GM12864 (cell line): Measurements from ENCODE around the gene FBXL7.

Source experiments
- DNase-seq: peaks from one replicate; pipeline ENCODE4 v3.0.0-alpha.2; 2011; ENCODE audit warnings: low read depth
- H3K4me3 ChIP-seq: 2 replicates; pipeline ENCODE4 v1.5.1; 2011; ENCODE audit warnings: mild to moderate bottlenecking, low read depth, low read length, control low read depth
- TF ChIP-seq, protein P1 (sequence below): IDR thresholded peaks from 2 replicates; pipeline ENCODE4 v1.5.1; 2011; ENCODE audit warnings: low read depth, mild to moderate bottlenecking, moderate library complexity, low read length, control low read depth, inconsistent platforms; ENCODE audit errors: missing control alignments

Gene FBXL7

DNA sequence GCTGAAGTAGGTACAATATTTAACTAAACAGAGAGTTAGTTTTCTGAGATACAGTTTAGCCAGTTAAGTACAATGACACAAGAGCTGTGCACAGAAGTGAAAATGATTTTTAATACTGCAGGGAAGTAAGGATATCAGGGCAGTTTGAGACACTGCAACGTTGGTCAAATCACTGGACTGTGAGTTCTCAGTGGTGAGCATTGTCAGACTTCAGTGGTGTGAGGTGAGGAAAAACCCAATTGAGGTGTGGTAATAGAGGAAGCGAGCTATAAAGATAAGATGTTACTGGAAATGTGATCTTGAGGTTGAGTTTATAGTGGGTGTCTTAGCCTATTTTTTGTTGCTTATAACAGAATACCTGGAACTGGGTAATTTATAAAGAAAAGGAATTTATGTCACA, 12.8 kb upstream of the FBXL7 start:
- no peak overlapping the region for H3K4me3 ChIP-seq
- DNase-seq: no peak
- TF ChIP-seq, protein P1, sequence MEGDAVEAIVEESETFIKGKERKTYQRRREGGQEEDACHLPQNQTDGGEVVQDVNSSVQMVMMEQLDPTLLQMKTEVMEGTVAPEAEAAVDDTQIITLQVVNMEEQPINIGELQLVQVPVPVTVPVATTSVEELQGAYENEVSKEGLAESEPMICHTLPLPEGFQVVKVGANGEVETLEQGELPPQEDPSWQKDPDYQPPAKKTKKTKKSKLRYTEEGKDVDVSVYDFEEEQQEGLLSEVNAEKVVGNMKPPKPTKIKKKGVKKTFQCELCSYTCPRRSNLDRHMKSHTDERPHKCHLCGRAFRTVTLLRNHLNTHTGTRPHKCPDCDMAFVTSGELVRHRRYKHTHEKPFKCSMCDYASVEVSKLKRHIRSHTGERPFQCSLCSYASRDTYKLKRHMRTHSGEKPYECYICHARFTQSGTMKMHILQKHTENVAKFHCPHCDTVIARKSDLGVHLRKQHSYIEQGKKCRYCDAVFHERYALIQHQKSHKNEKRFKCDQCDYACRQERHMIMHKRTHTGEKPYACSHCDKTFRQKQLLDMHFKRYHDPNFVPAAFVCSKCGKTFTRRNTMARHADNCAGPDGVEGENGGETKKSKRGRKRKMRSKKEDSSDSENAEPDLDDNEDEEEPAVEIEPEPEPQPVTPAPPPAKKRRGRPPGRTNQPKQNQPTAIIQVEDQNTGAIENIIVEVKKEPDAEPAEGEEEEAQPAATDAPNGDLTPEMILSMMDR: no peak

DNA sequence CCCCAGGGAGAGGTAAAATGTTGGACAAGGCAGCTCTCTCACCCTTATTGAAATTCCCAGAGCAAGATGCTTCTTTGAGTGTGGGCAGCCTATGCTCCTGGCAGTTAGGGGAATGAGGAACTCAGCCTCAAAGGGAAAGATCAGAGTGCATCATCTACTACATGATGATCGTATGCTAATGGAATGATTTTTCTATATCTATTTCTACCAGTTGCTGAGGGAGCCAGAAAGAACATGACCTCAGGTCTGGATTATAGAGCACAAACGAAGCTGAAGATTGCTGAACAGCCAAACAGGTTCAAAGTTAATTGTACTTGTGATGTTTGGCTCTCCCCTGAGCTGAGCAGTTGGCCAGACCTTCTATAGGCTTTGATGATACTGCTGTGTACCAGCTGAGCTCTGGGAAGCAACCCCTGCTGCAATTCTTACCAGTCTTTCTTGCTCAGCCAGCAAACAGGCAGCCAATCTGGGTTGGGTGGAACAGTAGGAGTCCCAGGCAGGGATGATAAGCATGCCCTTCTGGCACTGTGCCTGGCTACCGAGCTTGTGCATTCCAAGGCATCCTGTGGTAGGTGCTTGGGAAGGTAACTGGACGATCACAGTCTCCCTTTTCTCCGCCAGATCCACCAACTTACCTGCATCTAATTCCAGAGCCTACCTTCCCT, 10.3 kb upstream of the FBXL7 start:
- DNase-seq: no peak
- TF ChIP-seq, protein P1: no peak

GRCh38 chr5:15492545-15492944, 7.4 kb upstream of the FBXL7 start:
- no peak for DNase-seq
- H3K4me3 ChIP-seq: no peak overlapping the region
- TF ChIP-seq, protein P1: no peak

More for the DNA sequence above, 10.3 kb upstream of the FBXL7 start:
- H3K4me3 ChIP-seq: no peak overlapping the region

- no peak overlapping the region for H3K4me3 ChIP-seq
- TF ChIP-seq, protein P1: no peak
- DNase-seq: no peak
These were observed 6.5 kb upstream of the FBXL7 start for GRCh38 chr5:15493501-15493900.

- no peak overlapping the region for H3K4me3 ChIP-seq
- DNase-seq: no peak
- TF ChIP-seq, protein P1: no peak
These were observed 5.0 kb upstream of the FBXL7 start for GRCh38 chr5:15495026-15495425.

GRCh38 chr5:15496886-15497285, 3.1 kb upstream of the FBXL7 start:
- no peak overlapping the region for H3K4me3 ChIP-seq
- DNase-seq: no peak
- TF ChIP-seq, protein P1: no peak

DNA sequence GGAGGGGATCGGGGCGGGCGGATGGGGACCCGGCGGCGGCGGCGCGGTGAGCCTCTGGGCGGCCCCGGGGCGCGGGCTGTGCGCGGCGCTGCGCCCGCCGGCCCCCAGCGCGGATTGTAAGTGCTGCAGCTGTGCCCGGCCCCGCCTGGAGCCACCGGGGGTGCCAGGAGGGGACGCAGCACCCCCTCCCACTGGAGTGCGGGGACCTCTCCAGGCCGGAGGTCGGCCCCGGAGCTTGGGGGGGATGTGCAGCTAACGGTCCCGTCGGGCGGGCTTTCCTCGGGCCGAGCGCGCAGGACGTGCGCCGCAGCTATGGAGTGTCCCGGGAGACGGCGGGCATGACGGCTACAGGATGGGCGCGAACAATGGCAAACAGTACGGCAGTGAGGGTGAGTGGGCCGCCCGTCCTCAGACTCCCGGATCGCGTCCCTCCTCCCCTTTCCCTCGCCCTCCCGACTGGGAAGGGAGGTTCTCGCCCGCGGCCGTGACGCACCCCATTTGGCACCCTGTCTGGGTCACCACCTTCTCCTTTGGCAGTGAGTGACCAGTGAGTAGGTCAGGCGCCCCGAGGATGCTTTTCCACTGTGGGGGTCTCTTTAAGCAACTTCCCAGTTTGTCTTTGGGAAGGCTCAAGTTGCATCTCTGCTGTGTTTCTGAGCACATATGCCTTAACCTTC, 483 bp downstream of the FBXL7 start:
- DNase-seq: no peak
- TF ChIP-seq, protein P1: no peak
- no peak overlapping the region for H3K4me3 ChIP-seq
